CD4-positive, alpha-beta T cell treated with Interleukin-15 for 4 hours (primary cell): ENCODE results near the gene ARHGAP23.
"Not testable (repeated sequence)": the region's sequence is repeated elsewhere in the genome, so short reads cannot be mapped to it uniquely, and the experiment has no call there.

Experiments
- DNase-seq: peaks from one replicate; pipeline ENCODE4 v3.0.0-alpha.2; 2020; ENCODE audit warnings: low spot score

ARHGAP23 gene

GRCh38 chr17:38460716-38461630, 32.7 kb downstream of the ARHGAP23 start:
- no peak for DNase-seq

GRCh38 chr17:38461683-38462082, 33.4 kb downstream of the ARHGAP23 start:
- DNase-seq, result no peak

- DNase-seq, result no peak
These were observed 35.2 kb downstream of the ARHGAP23 start for GRCh38 chr17:38463451-38463858.

- DNase-seq, result no peak
These were observed 36.0 kb downstream of the ARHGAP23 start for GRCh38 chr17:38464251-38464722.

GRCh38 chr17:38464723-38465390, 36.6 kb downstream of the ARHGAP23 start:
- no peak for DNase-seq

GRCh38 chr17:38465391-38466345, 37.4 kb downstream of the ARHGAP23 start:
- no peak for DNase-seq

- no peak for DNase-seq
These were observed 38.4 kb downstream of the ARHGAP23 start for GRCh38 chr17:38466346-38467315.

- DNase-seq, result no peak
These were observed 39.2 kb downstream of the ARHGAP23 start for GRCh38 chr17:38467491-38467890.

- no peak for DNase-seq
These were observed 41.6 kb downstream of the ARHGAP23 start for GRCh38 chr17:38469875-38470274.

GRCh38 chr17:38471253-38471652, 43.0 kb downstream of the ARHGAP23 start:
- not testable (repeated sequence) for DNase-seq

- not testable (repeated sequence) for DNase-seq
These were observed 46.4 kb downstream of the ARHGAP23 start for GRCh38 chr17:38474666-38475065.

- DNase-seq, result no peak
These were observed 48.3 kb downstream of the ARHGAP23 start for GRCh38 chr17:38476549-38476948.

- DNase-seq, result not testable (repeated sequence)
These were observed 49.2 kb downstream of the ARHGAP23 start for GRCh38 chr17:38477417-38477816.

GRCh38 chr17:38477951-38478350, 49.7 kb downstream of the ARHGAP23 start:
- not testable (repeated sequence) for DNase-seq

- DNase-seq, result not testable (repeated sequence)
These were observed 50.4 kb downstream of the ARHGAP23 start for GRCh38 chr17:38478667-38479066.

- DNase-seq, result not testable (repeated sequence)
These were observed 53.9 kb downstream of the ARHGAP23 start for GRCh38 chr17:38482039-38482699.

- DNase-seq, result not testable (repeated sequence)
These were observed 54.4 kb downstream of the ARHGAP23 start for GRCh38 chr17:38482700-38483043.

GRCh38 chr17:38484242-38485145, 56.2 kb downstream of the ARHGAP23 start:
- peak; percentile 57 for DNase-seq

- no peak for DNase-seq
These were observed 56.8 kb downstream of the ARHGAP23 start for GRCh38 chr17:38485146-38485468.
